Sigmoid colon (tissue), 4 donors: ENCODE measurements around the gene SMARCA2.

Source experiments
- EP300 ChIP-seq, 4 donors: sonication (generic); formaldehyde crosslinking; IDR thresholded peaks; one replicate each; pipeline ENCODE4 v1.6.1; 2017; ENCODE audit warnings: antibody characterized with exemption in 4 of 4
- POLR2A ChIP-seq, 2 donors: fragments of 450-650 bp; IDR thresholded peaks; one replicate each; pipeline ENCODE4 v1.6.1; 2016; ENCODE audit warnings: antibody characterized with exemption in 2 of 2, mild to moderate bottlenecking in 2 of 2, moderate library complexity in 2 of 2
- TF ChIP-seq, protein P1 (sequence below), 4 experiments: fragments of 450-650 bp in 3 of 4; fragments of 200-600 bp in 1 of 4; IDR thresholded peaks; one replicate each; pipeline ENCODE4 v1.5.1; 2016 to 2019; ENCODE audit warnings: antibody characterized with exemption in 4 of 4, mild to moderate bottlenecking in 3 of 4, moderate library complexity in 2 of 4

DNA sequence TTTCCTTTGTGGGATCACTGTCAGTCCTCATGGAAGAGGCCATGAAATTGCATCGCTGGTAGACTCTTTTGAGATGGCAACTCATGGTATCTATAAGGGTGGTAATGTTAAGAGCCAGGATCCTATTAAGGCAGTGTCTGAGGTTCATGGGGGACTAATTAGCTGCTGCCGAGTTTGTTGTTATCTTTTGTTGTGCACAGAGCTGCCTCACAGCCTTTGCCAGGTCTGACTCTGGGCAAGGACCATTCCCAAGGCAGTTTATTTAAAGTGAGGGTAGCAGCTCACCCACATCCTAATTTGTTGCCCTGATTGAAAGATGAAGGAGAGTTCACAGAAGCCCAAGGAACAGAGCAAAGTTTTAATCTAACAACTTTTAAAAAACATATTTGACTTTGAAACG is 7.9 kb downstream of the SMARCA2 start:
- TF ChIP-seq EP300 (IDR thresholded peaks at IDR 0.05) (no peak), POLR2A (IDR thresholded peaks at IDR 0.05) (no peak)
- TF ChIP-seq, protein P1, sequence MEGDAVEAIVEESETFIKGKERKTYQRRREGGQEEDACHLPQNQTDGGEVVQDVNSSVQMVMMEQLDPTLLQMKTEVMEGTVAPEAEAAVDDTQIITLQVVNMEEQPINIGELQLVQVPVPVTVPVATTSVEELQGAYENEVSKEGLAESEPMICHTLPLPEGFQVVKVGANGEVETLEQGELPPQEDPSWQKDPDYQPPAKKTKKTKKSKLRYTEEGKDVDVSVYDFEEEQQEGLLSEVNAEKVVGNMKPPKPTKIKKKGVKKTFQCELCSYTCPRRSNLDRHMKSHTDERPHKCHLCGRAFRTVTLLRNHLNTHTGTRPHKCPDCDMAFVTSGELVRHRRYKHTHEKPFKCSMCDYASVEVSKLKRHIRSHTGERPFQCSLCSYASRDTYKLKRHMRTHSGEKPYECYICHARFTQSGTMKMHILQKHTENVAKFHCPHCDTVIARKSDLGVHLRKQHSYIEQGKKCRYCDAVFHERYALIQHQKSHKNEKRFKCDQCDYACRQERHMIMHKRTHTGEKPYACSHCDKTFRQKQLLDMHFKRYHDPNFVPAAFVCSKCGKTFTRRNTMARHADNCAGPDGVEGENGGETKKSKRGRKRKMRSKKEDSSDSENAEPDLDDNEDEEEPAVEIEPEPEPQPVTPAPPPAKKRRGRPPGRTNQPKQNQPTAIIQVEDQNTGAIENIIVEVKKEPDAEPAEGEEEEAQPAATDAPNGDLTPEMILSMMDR (IDR thresholded peaks at IDR 0.05), result no peak
